Thyroid gland (tissue), 4 donors: ENCODE results near the gene ACTR2. TPM values are rescaled to one million over a fixed set of nuclear protein-coding genes. Genes with fewer than 3 reads are reported as not detected.
"Not testable (repeated sequence)": the region's sequence is repeated elsewhere in the genome, so short reads cannot be mapped to it uniquely, and the experiment has no call there.

Experiments
- DNase-seq, 2 donors: peaks; one replicate each; pipeline ENCODE4 v3.0.0-alpha.2; 2019
- H3K27ac ChIP-seq, 3 donors: fragments of 200-600 bp; sonication (generic); 1 replicate in 2 of 3; 2 replicates in 1 of 3; pipeline ENCODE4 v1.5.1; 2016 to 2019; ENCODE audit warnings: mild to moderate bottlenecking in 1 of 3, moderate library complexity in 1 of 3
- H3K27me3 ChIP-seq: fragments of 200-600 bp; sonication (generic); one replicate; pipeline ENCODE4 v1.5.1; 2019
- H3K36me3 ChIP-seq, 2 donors: fragments of 200-600 bp; sonication (generic); one replicate each; pipeline ENCODE4 v1.5.1; 2016 to 2019
- H3K4me1 ChIP-seq, 2 donors: fragments of 200-600 bp; sonication (generic); one replicate each; pipeline ENCODE4 v1.5.1; 2017 to 2019
- H3K4me3 ChIP-seq, 3 donors: fragments of 200-600 bp; sonication (generic); replicated peaks in 1 of 3; 1 replicate in 2 of 3; 2 replicates in 1 of 3; pipeline ENCODE4 v1.5.1; 2016; ENCODE audit warnings: mild to moderate bottlenecking in 1 of 3
- H3K9me3 ChIP-seq: fragments of 200-600 bp; sonication (generic); one replicate; pipeline ENCODE4 v1.5.1; 2017
- POLR2A ChIP-seq, 2 donors: fragments of 450-650 bp; IDR thresholded peaks; one replicate each; pipeline ENCODE4 v1.6.1; 2017; ENCODE audit warnings: antibody characterized with exemption in 2 of 2, mild to moderate bottlenecking in 2 of 2, moderate library complexity in 1 of 2
- WGBS, 2 donors: methylation state at CpG; one replicate each; pipeline ENCODE4 v1.1.5; 2017; 5-methylcytosine and 5-hydroxymethylcytosine counted together
- intact Hi-C: fragments of 100-400 bp; cut with DNase I; formaldehyde crosslinking; loops from one replicate; pipeline ENCODE4 v1.15.1; 2023
- total RNA-seq, 4 donors: library from RNA; depleted of rRNA; stranded (reverse); fragments of >200 nt; gene quantifications; one replicate each; pipeline ENCODE4 v1.2.3, GENCODE V29; 2016
- TF ChIP-seq, protein P1 (sequence below), 6 experiments: fragments of 200-600 bp in 3 of 6; fragments of 450-650 bp in 3 of 6; sonication (generic) in 3 of 6; IDR thresholded peaks; one replicate each; pipeline ENCODE4 v1.5.1; 2016 to 2019; ENCODE audit warnings: antibody characterized with exemption in 6 of 6, mild to moderate bottlenecking in 2 of 6, inconsistent platforms in 1 of 6, moderate library complexity in 1 of 6

The ACTR2 gene
- total RNA-seq, 4 donors from 2014 or later: 65.2 to 88.6 (median 74.7) TPM

- DNase-seq: no peak
- Histone ChIP-seq H3K27ac (no peak overlapping the region), H3K9me3 (no peaks in the 10 kb centered on the region), H3K27me3 (no peaks in the 10 kb centered on the region), H3K4me3 (no peak overlapping the region), H3K4me1 (peaks cover 8% of the 10 kb centered on the region in 2 donors), H3K36me3 (peaks cover 0 to 14% of the 10 kb centered on the region in 2 donors)
- intact Hi-C loops: no loop called here
- TF ChIP-seq, protein P1, sequence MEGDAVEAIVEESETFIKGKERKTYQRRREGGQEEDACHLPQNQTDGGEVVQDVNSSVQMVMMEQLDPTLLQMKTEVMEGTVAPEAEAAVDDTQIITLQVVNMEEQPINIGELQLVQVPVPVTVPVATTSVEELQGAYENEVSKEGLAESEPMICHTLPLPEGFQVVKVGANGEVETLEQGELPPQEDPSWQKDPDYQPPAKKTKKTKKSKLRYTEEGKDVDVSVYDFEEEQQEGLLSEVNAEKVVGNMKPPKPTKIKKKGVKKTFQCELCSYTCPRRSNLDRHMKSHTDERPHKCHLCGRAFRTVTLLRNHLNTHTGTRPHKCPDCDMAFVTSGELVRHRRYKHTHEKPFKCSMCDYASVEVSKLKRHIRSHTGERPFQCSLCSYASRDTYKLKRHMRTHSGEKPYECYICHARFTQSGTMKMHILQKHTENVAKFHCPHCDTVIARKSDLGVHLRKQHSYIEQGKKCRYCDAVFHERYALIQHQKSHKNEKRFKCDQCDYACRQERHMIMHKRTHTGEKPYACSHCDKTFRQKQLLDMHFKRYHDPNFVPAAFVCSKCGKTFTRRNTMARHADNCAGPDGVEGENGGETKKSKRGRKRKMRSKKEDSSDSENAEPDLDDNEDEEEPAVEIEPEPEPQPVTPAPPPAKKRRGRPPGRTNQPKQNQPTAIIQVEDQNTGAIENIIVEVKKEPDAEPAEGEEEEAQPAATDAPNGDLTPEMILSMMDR (IDR thresholded peaks at IDR 0.05): no peak
- no peak for TF ChIP-seq POLR2A (IDR thresholded peaks at IDR 0.05)
These were observed 25.0 kb downstream of the ACTR2 start for GRCh38 chr2:65252640-65253039.

DNA sequence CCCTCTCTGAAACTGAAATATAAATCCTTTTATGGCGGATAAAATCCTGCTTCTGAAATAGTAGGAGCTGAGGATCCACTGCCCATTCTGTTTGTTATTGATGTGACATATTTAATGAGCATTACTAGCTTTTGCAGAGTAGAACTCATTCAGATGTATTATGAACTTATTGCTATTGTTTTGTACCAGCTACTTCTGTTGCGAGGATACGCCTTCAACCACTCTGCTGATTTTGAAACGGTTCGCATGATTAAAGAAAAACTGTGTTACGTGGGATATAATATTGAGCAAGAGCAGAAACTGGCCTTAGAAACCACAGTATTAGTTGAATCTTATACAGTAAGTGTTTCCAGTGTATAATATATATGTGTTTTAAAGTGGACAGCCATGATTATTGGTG is 27.7 kb downstream of the ACTR2 start:
- Histone ChIP-seq H3K4me1 (peaks cover 8 to 13% of the 10 kb centered on the region in 2 donors), H3K27ac (no peak overlapping the region), H3K9me3 (no peaks in the 10 kb centered on the region), H3K27me3 (no peaks in the 10 kb centered on the region), H3K36me3 (peaks cover 0 to 14% of the 10 kb centered on the region in 2 donors), H3K4me3 (no peak overlapping the region)
- intact Hi-C loops: no loop called here
- no peak for TF ChIP-seq POLR2A (IDR thresholded peaks at IDR 0.05)
- TF ChIP-seq, protein P1 (IDR thresholded peaks at IDR 0.05): no peak
- no peak for DNase-seq
- 93 to 96% methylated on average over 6 of the region's 6 CpGs for WGBS, 2 donors

GRCh38 chr2:65256054-65256453 is 28.4 kb downstream of the ACTR2 start:
- Histone ChIP-seq H3K27ac (no peak overlapping the region), H3K36me3 (peaks cover 0 to 14% of the 10 kb centered on the region in 2 donors), H3K4me1 (peaks cover 8 to 13% of the 10 kb centered on the region in 2 donors), H3K9me3 (no peaks in the 10 kb centered on the region), H3K4me3 (no peak overlapping the region), H3K27me3 (no peaks in the 10 kb centered on the region)
- intact Hi-C loops: no loop called here
- no peak for DNase-seq
- TF ChIP-seq POLR2A (IDR thresholded peaks at IDR 0.05): no peak
- TF ChIP-seq, protein P1 (IDR thresholded peaks at IDR 0.05): peak in 1 of 6 experiments; percentile 14
- 95 to 98% methylated on average over 1 of the region's 1 CpG for WGBS, 2 donors

DNA sequence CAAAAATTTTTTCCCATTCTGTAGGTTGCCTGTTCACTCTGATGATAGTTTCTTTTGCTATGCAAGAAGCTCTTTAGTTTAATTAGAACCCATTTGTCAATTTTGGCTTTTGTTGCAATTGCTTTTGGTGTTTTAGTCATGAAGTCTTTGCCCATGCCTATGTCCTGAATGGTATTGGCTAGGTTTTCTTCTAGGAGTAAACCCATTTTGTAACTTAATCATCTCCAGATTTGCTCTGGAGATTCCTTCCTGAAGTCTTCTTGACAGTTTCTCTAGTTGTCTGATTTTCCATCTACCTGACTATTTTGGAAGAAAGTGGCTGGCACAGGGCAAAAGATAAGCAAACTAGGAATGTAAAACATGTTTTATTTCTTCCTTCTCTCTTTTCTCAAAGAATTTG is 30.2 kb downstream of the ACTR2 start:
- H3K4me3 ChIP-seq, intact Hi-C loops, H3K9me3 ChIP-seq, H3K27ac ChIP-seq, DNase-seq, H3K27me3 ChIP-seq, H3K4me1 ChIP-seq: not testable (repeated sequence)
- peaks cover 0 to 14% of the 10 kb centered on the region in 2 donors for H3K36me3 ChIP-seq

- TF ChIP-seq POLR2A (IDR thresholded peaks at IDR 0.05): no peak
- TF ChIP-seq, protein P1 (IDR thresholded peaks at IDR 0.05): no peak
- DNase-seq: no peak
- Histone ChIP-seq H3K9me3 (no peaks in the 10 kb centered on the region), H3K27ac (no peak overlapping the region), H3K27me3 (no peaks in the 10 kb centered on the region), H3K36me3 (peaks cover 0 to 3% of the 10 kb centered on the region in 2 donors), H3K4me1 (peaks cover under 1 to 6% of the 10 kb centered on the region in 2 donors), H3K4me3 (no peak overlapping the region)
- WGBS, 2 donors: 90% methylated on average over 3 of the region's 3 CpGs
- intact Hi-C loops: loop anchor here (5.0 to 10.0 kb wide), 2 partner anchors 173 to 291 kb away; partner anchors contain the start of gene SPRED2
These were observed 34.0 kb downstream of the ACTR2 start for GRCh38 chr2:65261676-65262075.

DNA sequence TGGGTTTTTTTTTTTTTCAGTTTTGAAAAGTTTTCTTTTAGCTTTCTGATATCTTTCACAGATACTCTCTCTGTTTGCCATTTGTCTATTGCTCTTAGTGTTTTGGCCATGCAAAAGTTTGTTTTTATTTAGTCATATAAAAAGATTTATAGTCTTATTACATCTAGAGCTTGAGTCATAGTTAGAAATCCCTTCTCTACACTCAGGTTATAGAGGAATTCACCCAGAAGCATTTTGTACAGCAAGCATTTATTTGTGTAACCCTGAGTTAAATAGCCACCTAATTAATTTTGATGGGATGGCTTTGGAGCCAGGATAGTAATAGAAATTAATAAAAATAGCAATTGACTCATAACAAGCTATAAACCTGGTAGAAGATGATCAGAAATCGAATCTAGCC is 35.6 kb downstream of the ACTR2 start:
- Histone ChIP-seq H3K27ac (no peak overlapping the region), H3K9me3 (no peaks in the 10 kb centered on the region), H3K4me1 (peaks cover 6 to 14% of the 10 kb centered on the region in 2 donors), H3K36me3 (peaks cover 0 to 3% of the 10 kb centered on the region in 2 donors), H3K27me3 (no peaks in the 10 kb centered on the region), H3K4me3 (no peak overlapping the region)
- WGBS, 2 donors: 88 to 94% methylated on average over 1 of the region's 1 CpG
- intact Hi-C loops: loop anchor here (5.0 to 10.0 kb wide), 2 partner anchors 172 to 289 kb away; partner anchors contain the start of gene SPRED2
- no peak for TF ChIP-seq POLR2A (IDR thresholded peaks at IDR 0.05)
- TF ChIP-seq, protein P1 (IDR thresholded peaks at IDR 0.05): no peak
- no peak for DNase-seq
